ENCODE measurements around the gene DDX51. TPM values are rescaled to one million over a fixed set of nuclear protein-coding genes. Genes with fewer than 3 reads are reported as not detected.

Gene DDX51
- total RNA-seq, 2 experiments from 2014 or later = 58.0 to 59.3 TPM

GRCh38 chr12:132175496-132176384 lies 31.6 kb upstream of the DDX51 start:
- Histone ChIP-seq H3K27ac (ENCODE audit: low read depth in 1 of 2, low read length in 2 of 2) (no peak overlapping the region), H3K4me1 (ENCODE audit: insufficient read depth, low read length) (peaks cover 55% of the 10 kb centered on the region), H3K4me3 (ENCODE audit: low read length) (no peak overlapping the region), H3K36me3 (ENCODE audit: insufficient read depth, low read length) (no peaks in the 10 kb centered on the region), H3K27me3 (ENCODE audit: control insufficient read depth in 1 of 2, insufficient read depth in 2 of 2, low read length in 2 of 2) (peaks cover 0 to 3% of the 10 kb centered on the region in 2 experiments), H3K9me3 (ENCODE audit: control insufficient read depth in 1 of 2, insufficient read depth in 1 of 2, low read length in 2 of 2) (peaks cover 0 to 12% of the 10 kb centered on the region in 2 experiments)
- Mint-ChIP-seq H3K9me3 (no peaks in the 10 kb centered on the region), H3K4me1 (ENCODE audit: low read depth) (peaks cover 36% of the 10 kb centered on the region), H3K27me3 (peaks cover 12% of the 10 kb centered on the region), H3K36me3 (ENCODE audit: low read depth) (no peaks in the 10 kb centered on the region), H3K27ac (no peak overlapping the region), H3K4me3 (no peak overlapping the region)
- intact Hi-C loops (cut with DNase I, micrococcal nuclease) = no loop called here
- DNase-seq = no peak
- no peak for TF ChIP-seq CTCF (IDR thresholded peaks at IDR 0.05)
- ATAC-seq (ENCODE audit: poor library complexity) = no peak
- ChIA-PET POLR2A (interaction anchor here (1.4 kb wide), 1 partner anchor 10 kb away, joined by 10 read pairs; no protein-coding TSS in a partner anchor), CTCF (no interaction called here)

GRCh38 chr12:132174839-132175490 lies 30.8 kb upstream of the DDX51 start:
- peak overlapping the region; percentile 30 for H3K4me3 Mint-ChIP-seq
- H3K27ac Mint-ChIP-seq = peak overlapping the region; percentile 53
- H3K4me3 ChIP-seq (ENCODE audit: low read length) = no peak overlapping the region

More at GRCh38 chr12:132174839-132175490, 30.8 kb upstream of the DDX51 start:
- intact Hi-C loops (cut with DNase I, micrococcal nuclease) = no loop called here
- DNase-seq = no peak
- Histone ChIP-seq H3K9me3 (ENCODE audit: control insufficient read depth in 1 of 2, insufficient read depth in 1 of 2, low read length in 2 of 2) (peaks cover 0 to 12% of the 10 kb centered on the region in 2 experiments), H3K27me3 (ENCODE audit: control insufficient read depth in 1 of 2, insufficient read depth in 2 of 2, low read length in 2 of 2) (peaks cover 3 to 5% of the 10 kb centered on the region in 2 experiments), H3K36me3 (ENCODE audit: insufficient read depth, low read length) (no peaks in the 10 kb centered on the region), H3K4me1 (ENCODE audit: insufficient read depth, low read length) (peaks cover 51% of the 10 kb centered on the region), H3K27ac (ENCODE audit: low read depth in 1 of 2, low read length in 2 of 2) (no peak overlapping the region)
- Mint-ChIP-seq H3K27me3 (peaks cover 12% of the 10 kb centered on the region), H3K36me3 (ENCODE audit: low read depth) (no peaks in the 10 kb centered on the region), H3K4me1 (ENCODE audit: low read depth) (peaks cover 33% of the 10 kb centered on the region), H3K9me3 (no peaks in the 10 kb centered on the region)
- ATAC-seq (ENCODE audit: poor library complexity) = no peak
- no peak for TF ChIP-seq CTCF (IDR thresholded peaks at IDR 0.05)
- CTCF ChIA-PET = interaction anchor here (0.9 kb wide), 1 partner anchor 21 kb away, joined by 6 read pairs; no protein-coding TSS in a partner anchor
- POLR2A ChIA-PET = interaction anchor here (1.0 to 1.4 kb wide), 3 partner anchors 9 to 15 kb away, joined by 3 to 10 read pairs (median 4); no protein-coding TSS in a partner anchor
